ENCODE measurements around the gene GPC6.

Gene GPC6

DNA sequence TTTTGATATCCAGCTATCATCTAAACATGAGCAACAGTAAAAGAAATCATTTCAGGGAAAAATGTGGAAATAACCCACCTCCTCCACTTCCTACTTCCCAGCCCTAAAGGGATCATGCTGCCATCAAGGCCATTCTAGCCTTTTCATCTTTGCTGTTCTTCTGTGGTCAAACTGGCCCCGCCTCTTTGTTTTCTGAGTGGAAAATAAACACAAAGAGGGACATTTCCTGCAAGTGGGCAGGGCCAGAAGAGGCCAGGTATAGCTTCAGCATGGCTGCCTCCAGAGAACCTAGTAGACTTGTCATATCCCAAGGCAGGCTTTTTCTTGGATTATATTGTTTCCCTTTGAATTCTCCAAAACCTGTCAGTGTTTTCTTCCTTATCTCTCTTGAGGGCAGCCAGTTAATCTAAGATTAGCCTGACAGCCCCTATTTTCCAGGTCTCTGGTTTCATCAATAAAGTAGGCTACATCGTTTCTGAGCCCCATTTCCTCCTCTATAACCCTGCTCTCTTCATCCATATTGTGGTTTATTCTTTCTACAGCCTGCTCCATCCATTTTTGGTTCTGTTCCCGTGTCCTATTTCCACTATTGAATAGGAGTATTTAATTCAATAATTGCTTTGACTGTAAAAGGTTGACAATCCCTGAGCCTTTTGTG lies 117.6 kb downstream of the GPC6 start:
- no peak overlapping the region for H3K4me3 ChIP-seq (ENCODE audit: low read depth, low read length)
- in situ Hi-C loops (cut with HindIII; ENCODE audit: low sequenced_read_pairs): no loop called here
- TF ChIP-seq, protein P1, sequence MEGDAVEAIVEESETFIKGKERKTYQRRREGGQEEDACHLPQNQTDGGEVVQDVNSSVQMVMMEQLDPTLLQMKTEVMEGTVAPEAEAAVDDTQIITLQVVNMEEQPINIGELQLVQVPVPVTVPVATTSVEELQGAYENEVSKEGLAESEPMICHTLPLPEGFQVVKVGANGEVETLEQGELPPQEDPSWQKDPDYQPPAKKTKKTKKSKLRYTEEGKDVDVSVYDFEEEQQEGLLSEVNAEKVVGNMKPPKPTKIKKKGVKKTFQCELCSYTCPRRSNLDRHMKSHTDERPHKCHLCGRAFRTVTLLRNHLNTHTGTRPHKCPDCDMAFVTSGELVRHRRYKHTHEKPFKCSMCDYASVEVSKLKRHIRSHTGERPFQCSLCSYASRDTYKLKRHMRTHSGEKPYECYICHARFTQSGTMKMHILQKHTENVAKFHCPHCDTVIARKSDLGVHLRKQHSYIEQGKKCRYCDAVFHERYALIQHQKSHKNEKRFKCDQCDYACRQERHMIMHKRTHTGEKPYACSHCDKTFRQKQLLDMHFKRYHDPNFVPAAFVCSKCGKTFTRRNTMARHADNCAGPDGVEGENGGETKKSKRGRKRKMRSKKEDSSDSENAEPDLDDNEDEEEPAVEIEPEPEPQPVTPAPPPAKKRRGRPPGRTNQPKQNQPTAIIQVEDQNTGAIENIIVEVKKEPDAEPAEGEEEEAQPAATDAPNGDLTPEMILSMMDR (IDR thresholded peaks at IDR 0.05; ENCODE audit: low read depth, low read length): no peak
- no peak for DNase-seq (ENCODE audit: low read depth, low spot score)

DNA sequence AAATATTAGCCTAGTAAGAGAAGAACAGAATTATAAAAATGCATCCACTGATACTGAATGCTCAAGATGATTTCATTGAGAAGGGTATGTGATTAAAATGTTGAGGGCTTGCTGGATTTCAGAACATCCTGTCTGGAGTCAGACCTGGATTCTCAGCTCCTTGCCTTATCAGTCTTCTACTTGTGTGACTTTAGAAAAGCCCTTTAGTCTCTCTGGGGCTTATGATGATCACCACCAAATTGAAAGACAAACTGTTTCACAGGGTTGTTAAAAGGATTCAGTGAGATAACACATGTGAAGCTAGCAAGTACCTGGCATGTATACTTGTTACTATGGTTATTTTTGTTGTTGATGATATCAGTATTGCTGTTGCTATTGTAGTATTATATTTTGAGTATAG lies 118.4 kb downstream of the GPC6 start:
- TF ChIP-seq, protein P1 (IDR thresholded peaks at IDR 0.05; ENCODE audit: low read depth, low read length): no peak
- no peak for DNase-seq (ENCODE audit: low read depth, low spot score)
- no peak overlapping the region for H3K4me3 ChIP-seq (ENCODE audit: low read depth, low read length)
- in situ Hi-C loops (cut with HindIII; ENCODE audit: low sequenced_read_pairs): no loop called here

DNA sequence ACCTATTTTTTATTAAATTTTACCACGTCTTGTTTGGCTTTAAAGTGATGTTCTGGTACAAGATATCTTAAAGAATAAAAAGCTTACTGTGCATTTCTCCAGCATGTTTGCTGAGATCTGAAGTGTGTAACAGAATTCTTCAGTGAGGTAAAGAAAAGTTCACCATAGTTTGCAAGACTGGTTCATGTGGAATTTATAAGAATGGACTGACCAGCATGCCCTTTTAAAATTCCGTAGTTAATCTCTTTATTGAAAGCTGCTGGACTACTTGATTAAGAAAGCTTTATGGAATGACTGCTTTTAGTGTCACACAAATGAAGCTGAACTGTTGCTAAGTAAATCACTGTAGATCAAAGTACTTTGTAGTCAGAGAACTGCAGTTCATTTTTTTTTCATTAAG lies 119.2 kb downstream of the GPC6 start:
- DNase-seq (ENCODE audit: low read depth, low spot score): peak; percentile 7
- TF ChIP-seq, protein P1 (IDR thresholded peaks at IDR 0.05; ENCODE audit: low read depth, low read length): no peak
- in situ Hi-C loops (cut with HindIII; ENCODE audit: low sequenced_read_pairs): no loop called here
- no peak overlapping the region for H3K4me3 ChIP-seq (ENCODE audit: low read depth, low read length)

DNA sequence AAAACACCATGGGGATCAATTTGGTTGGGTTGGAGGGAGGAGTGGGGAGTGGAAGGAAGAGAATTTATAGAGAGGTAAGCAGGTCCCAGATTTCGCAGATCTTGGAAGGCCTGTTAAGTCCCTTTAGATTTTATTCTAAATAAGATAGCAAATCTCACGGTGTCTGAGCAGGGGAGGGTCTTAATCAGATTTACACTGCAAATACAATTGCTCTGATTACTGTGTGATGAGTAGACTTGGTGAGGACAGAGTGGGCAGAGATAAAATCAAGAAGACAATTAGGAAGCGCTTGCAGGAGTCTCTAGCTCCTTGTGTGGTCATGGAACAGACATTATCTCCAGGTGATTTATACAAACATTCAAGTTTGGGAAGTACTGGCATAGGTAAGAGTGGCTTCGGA lies 126.0 kb downstream of the GPC6 start:
- DNase-seq (ENCODE audit: low read depth, low spot score): no peak
- in situ Hi-C loops (cut with HindIII; ENCODE audit: low sequenced_read_pairs): no loop called here
- TF ChIP-seq, protein P1 (IDR thresholded peaks at IDR 0.05; ENCODE audit: low read depth, low read length): no peak
- H3K4me3 ChIP-seq (ENCODE audit: low read depth, low read length): no peak overlapping the region

DNA sequence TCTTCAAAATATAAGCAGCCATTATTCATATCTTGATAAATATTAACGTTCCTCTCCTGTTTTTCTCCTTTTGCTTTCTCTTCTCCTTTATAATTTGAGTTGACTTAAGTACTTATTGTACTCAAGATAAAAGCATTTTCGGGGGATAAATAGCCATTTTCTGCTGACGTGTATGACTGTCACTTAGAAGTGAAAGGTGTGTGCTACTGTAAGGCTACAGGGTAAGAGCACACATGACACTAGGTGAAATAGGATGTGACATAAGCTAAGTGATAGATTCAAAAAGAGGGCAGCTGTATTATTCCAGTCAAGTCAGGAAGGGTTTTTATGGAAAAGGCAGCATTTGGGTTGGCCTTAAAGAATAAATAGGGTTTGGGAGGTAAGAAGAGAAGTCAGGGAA lies 128.5 kb downstream of the GPC6 start:
- TF ChIP-seq, protein P1 (IDR thresholded peaks at IDR 0.05; ENCODE audit: low read depth, low read length): no peak

DNA sequence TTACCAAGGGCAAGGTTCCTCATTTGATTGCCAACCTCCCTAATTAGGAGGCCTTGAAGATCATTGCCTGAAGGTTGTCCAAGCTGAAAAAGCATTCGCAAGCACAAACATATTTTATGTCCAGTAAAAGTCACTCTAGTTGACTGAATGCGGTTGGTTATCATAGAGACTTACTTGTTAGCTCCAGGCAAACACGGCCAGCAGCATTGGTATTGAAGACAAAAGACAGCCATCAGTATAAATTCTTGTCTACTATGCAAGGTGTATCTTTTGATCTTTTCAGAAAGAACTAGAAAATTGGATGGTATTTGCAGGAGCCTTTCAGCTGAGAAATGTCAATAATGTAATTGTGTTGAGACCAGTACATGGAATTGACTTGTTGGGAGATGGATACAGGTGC lies 129.9 kb downstream of the GPC6 start:
- DNase-seq (ENCODE audit: low read depth, low spot score): no peak
- in situ Hi-C loops (cut with HindIII; ENCODE audit: low sequenced_read_pairs): no loop called here
- TF ChIP-seq, protein P1 (IDR thresholded peaks at IDR 0.05; ENCODE audit: low read depth, low read length): no peak
- no peak overlapping the region for H3K4me3 ChIP-seq (ENCODE audit: low read depth, low read length)

More for the DNA sequence above, 128.5 kb downstream of the GPC6 start:
- H3K4me3 ChIP-seq (ENCODE audit: low read depth, low read length): no peak overlapping the region
- in situ Hi-C loops (cut with HindIII; ENCODE audit: low sequenced_read_pairs): no loop called here
- DNase-seq (ENCODE audit: low read depth, low spot score): no peak
